HG02763 (cell line): ENCODE measurements around the gene SLC41A3.
"Not testable (repeated sequence)": the region's sequence is repeated elsewhere in the genome, so short reads cannot be mapped to it uniquely, and the experiment has no call there.

Experiments
- ATAC-seq: cut with Tn5 transposase; IDR thresholded peaks from one replicate; pipeline ENCODE4 v1.9.1; 2021; ENCODE audit warnings: mild to moderate bottlenecking, moderate library complexity; ENCODE audit not compliant: unreplicated experiment

SLC41A3 gene

DNA sequence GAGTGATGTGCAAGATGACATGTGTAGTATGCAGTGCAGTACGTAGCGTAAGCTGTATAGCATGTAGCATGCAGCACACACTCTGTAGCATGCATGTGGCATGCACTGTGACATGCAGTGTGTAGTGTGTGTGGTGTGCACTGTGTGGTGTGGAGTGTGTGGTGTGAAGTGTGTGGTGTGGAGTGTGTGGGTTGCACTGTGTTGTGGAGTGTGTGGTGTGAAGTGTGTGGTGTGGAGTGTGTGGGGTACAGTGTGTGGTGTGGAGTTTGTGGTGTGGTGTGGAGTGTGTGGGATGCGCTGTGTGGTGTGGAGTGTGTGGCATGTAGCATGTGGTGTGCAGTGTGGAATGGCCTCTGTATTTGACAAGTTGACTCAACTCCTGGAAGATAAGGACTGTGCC, 75.7 kb downstream of the SLC41A3 start:
- ATAC-seq, result no peak

- no peak for ATAC-seq
Observed at GRCh38 chr3:126005951-126006350, 78.0 kb downstream of the SLC41A3 start.

- no peak for ATAC-seq
Observed at GRCh38 chr3:126004692-126005091, 79.2 kb downstream of the SLC41A3 start.

- no peak for ATAC-seq
Observed at GRCh38 chr3:126004217-126004616, 79.7 kb downstream of the SLC41A3 start.

DNA sequence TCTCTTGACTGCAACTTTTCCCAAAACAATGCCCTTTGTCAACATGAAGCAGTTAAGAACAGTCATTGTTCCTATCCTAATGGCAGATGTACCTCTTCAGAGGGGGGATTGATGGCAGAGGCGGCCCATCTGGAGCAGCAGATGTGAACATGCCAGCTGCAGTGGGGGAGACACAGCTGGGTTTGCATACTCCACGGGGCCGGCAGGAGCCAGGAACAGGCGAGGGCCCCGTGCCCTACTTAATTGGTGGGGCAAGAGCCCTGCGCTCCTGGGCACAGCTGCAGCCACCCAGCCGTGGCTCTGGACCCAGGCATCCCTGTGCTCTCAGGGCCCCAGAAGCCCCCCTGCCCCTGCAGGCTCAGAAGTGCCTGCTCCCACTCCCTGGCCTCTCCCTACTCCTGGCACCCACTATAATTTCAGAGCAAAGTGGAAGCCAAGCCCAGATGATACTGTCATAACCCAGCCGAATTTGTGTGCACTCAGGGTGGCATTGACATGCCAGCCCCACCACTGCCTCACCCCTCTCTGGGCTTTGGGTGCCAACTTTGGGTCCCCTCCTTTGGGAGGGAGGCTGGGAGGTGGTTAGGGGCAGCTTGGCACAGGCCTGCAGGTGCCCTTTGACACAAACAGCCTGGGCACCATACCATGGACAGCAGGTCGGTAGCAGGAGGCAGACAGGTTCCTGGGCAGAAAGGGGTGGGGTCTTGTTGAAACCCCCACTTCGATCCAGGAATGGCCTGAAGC, 80.3 kb downstream of the SLC41A3 start:
- ATAC-seq, result no peak

- ATAC-seq, result no peak
Observed at GRCh38 chr3:126002189-126002588, 81.7 kb downstream of the SLC41A3 start.

DNA sequence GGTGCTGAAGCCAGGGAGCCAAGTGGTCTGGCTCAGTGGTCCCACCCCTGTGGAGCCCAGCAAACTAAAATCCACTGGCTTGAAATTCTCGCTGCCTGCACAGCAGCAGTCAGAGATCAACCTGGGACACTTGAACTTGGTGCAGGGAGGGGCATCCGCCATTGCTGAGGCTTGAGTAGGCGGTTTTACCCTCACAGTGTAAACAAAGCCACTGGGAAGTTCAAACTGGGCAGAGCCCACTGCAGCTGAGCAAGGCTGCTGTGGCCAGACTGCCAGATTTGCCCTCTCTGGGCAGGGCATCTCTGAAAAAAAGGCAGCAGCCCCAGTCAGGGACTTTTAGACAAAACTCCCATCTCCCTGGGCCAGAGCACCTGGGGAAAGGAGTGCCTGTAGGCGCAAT, 87.2 kb downstream of the SLC41A3 start:
- ATAC-seq, result not testable (repeated sequence)

GRCh38 chr3:125990253-125990970, 93.5 kb downstream of the SLC41A3 start:
- ATAC-seq, result peak; percentile 91

DNA sequence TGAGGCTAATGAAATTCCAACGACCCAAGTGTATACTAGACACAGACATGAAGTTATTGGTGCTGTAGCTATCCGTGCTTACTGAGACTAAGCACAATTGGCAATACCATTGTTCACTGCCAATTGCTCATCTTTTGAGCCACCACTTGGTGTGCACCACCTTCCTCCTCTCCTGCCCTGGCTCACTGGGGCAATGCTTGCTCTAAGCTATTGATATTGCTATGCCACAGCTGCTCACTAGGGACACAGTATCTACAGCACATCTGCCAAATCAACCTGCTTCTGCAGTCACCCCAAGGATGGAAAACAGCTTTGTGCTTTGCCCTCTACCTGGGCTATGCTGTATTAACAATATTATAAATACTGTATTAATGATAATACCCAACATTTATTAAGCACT, 99.0 kb downstream of the SLC41A3 start:
- not testable (repeated sequence) for ATAC-seq

GRCh38 chr3:125977104-125977503, 106.8 kb downstream of the SLC41A3 start:
- not testable (repeated sequence) for ATAC-seq

- not testable (repeated sequence) for ATAC-seq
Observed at GRCh38 chr3:125976003-125976390, 107.9 kb downstream of the SLC41A3 start.

- ATAC-seq, result not testable (repeated sequence)
Observed at GRCh38 chr3:125975245-125976002, 108.5 kb downstream of the SLC41A3 start.

- ATAC-seq, result not testable (repeated sequence)
Observed at GRCh38 chr3:125971997-125972944, 111.7 kb downstream of the SLC41A3 start.

GRCh38 chr3:125968701-125969592, 115.0 kb downstream of the SLC41A3 start, which contains the start of gene ROPN1B:
TSS of gene ROPN1B (plus strand) at chr3:125969178. CDS start at chr3:125972055, 2,877 bp downstream.
- not testable (repeated sequence) for ATAC-seq

DNA sequence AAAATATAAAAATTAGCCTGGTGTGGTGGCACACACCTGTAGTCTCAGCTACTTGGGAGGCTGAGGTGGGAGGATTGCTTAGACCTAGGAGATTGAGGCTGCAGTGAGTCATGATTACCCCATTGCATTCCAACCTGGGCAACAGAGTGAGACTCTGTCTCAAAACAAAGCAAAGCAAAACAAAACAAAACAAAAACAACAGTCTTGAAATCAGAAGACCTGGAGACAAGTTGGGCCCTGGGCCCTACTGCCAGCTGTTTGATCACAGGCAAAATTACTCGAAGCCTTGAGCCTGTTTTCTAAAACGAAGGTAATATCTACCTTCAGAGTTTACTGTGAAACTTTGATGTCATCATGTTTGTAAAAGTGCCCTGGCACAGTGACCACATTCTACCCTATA, 115.8 kb downstream of the SLC41A3 start:
- not testable (repeated sequence) for ATAC-seq

- no peak for ATAC-seq
Observed at GRCh38 chr3:125967156-125967555, 116.8 kb downstream of the SLC41A3 start.

GRCh38 chr3:125965505-125965904, 118.4 kb downstream of the SLC41A3 start:
- no peak for ATAC-seq

- not testable (repeated sequence) for ATAC-seq
Observed at GRCh38 chr3:125963834-125964233, 120.1 kb downstream of the SLC41A3 start.

GRCh38 chr3:125961289-125961589, 122.7 kb downstream of the SLC41A3 start:
- ATAC-seq, result no peak
